EL (cell line): ENCODE measurements around the gene KCNJ18.
"Not testable (repeated sequence)": the region's sequence is repeated elsewhere in the genome, so short reads cannot be mapped to it uniquely, and the experiment has no call there.

ENCODE experiments used
- DNase-seq: peaks from one replicate; pipeline ENCODE4 v3.0.0-alpha.2; 2016

Gene KCNJ18

DNA sequence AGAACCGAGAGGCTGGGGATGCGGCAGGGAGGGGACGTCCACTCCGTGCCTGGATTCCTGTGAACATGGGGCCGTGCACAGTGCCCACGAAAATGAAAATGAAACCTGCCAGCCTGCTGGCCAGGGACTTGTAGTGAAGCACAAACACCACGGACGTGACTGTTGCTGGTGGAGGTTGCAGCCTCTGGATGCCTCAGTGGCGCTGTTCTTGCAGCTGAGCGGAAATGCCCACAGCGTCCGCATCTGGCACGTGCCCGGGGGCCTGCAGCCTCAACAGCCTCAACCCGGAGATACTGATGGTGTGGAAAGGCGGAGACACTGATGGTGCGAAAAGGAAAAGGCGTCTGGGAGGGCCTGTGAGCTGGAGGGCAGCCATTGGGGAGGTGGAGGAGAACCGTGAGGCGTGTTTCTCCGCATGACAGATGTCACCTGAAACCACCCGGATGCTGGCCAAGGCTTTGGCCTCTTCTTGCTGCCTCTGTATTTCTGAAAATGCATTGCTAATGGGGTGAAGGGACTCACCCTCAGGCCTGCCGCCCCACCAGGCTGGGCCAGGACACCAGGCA, 44.8 kb downstream of the KCNJ18 start:
- not testable (repeated sequence) for DNase-seq

DNA sequence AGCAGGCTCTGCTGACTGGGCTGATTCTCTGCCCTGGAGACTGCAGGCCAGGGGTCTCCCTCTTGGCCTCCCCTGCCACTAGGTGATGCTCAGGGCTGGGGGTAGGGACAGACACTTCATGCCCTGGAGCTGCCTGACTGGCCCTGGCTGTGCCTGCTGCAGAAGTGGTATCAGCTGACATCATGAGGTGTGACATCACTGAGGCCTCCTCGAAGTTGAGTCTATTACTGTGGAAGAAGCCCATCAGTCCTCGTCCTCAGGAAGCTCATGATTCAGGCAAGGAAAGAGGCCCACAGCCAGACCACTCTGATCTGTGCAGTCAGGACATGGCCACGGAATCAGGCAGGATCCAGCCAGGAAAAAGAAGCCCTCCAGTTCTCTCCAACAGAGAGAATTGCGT, 45.9 kb downstream of the KCNJ18 start:
- DNase-seq: not testable (repeated sequence)

DNA sequence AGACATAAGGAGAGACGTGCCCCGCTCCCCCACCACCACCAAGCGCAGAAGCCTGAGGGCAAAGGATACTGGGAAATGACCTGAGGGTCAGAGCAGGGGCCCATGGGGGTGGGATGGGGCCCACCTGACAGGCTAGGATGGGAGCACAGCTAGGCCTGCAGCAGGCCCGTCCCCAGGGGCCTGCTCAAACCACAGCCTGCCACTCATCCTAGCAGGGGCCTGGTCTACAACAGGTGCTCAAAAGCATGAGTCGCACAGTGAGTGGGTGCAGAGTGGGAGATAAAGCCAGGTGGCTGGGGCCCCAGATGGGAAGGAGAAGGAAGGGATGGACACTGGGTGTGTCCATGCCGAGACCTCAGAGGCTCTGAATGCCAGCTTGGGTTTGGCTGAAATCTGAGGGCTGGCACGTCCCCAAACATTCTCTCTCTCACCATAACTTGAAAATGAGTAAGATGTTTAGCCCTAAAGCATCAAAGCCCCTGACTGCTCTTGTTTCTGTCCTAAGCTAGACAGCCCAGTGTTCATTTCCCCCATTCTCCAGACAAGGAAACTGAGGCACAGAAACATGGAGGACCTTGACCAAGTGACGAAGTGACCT, 46.7 kb downstream of the KCNJ18 start:
- not testable (repeated sequence) for DNase-seq

GRCh38 chr17:21739485-21739884, 47.2 kb downstream of the KCNJ18 start:
- DNase-seq: not testable (repeated sequence)

GRCh38 chr17:21740836-21741235, 48.5 kb downstream of the KCNJ18 start:
- not testable (repeated sequence) for DNase-seq

DNA sequence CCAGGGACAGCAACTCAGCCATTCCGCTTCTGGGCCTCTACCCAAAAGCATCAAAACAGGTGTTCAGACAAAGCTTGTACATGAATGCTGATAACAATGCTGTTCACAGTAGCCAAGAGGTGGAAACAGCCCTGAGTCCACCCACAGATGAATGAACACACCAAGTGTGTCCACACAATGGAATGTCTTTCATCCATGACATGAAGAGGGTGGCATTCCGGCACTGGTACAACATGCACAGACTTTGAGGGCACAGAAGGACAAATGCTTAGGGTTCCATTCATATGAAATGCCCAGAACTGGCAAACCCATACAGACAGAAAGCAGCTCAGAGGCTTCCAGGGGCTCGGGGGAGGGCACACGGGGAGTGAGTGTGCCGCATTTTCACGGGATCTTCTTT, 49.2 kb downstream of the KCNJ18 start:
- not testable (repeated sequence) for DNase-seq

GRCh38 chr17:21742326-21742725, 50.0 kb downstream of the KCNJ18 start:
- no peak for DNase-seq

GRCh38 chr17:21744151-21744550, 51.8 kb downstream of the KCNJ18 start:
- not testable (repeated sequence) for DNase-seq

DNA sequence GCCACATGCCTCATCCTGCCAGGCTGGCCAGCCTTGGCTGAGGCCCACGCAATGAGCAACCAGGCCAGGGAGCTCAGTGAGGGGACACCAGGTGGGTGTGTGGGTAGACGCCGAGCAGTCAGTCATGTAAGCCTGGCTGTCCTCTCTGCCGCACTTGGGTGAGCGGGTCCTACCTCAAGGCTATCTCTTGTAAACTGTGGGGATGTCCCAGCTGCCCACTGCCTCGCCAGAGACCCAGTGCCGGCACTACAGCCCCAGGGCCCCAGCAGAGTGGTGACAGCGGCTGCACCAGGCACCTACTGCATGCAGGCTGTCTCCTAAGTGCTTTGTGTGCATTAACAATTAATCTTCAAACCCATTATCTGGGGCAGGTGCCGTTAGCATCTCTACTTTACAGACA, 52.3 kb downstream of the KCNJ18 start:
- DNase-seq: not testable (repeated sequence)

- DNase-seq: not testable (repeated sequence)
Observed at GRCh38 chr17:21745385-21746054, 53.2 kb downstream of the KCNJ18 start.

DNA sequence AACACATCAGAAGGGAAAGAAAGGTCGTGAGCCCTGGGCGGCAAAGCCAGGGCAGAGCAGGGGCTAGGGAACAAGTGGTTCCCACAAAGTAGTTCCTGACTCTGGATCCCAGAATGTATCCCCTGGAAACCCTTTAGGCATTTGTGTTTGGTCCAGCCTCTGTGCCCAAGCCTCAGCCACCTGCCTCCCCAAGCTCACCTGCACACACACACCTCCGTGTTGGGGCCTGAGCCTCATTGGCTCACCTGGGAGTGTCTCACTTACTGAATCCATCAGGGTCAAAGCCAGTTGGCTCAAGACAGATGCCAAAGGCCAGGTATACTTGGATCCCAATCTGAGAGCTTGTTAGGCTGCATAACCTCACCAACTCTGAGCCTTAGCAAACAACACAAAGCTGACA, 54.1 kb downstream of the KCNJ18 start:
- not testable (repeated sequence) for DNase-seq

DNA sequence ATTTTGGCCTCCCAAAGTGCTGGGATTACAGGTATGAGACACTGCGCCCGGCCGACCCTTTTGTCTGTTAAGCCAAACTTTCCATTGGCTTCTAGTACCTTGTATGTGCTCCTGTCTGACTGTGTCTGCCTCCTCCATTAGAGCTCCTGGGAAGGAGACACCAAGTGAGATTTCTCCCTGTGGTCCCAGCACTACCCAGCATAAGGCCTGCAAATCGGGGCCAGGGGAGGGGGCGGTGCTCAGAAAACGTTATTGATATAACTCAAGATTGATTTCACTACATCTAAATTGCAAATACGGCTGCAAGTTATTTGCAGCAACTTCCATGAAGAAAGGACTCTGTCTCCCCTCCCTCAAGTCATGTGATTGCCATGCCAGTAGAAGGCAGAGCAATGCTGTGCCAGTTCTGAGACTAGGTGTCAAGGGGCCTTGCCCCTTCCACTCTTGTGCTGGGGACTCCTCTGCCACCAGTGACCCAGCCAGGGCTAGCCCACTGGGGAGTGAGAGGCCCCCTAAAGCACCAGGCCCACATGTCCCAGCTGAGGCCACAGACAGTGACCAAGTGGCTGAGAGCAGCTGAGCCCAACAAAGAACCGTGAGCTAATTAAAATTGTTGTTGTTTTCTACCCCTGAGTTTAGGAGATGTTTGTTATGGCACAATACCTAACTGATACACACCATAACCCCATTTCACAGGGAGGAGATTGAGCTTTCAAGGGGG, 55.0 kb downstream of the KCNJ18 start:
- not testable (repeated sequence) for DNase-seq

DNA sequence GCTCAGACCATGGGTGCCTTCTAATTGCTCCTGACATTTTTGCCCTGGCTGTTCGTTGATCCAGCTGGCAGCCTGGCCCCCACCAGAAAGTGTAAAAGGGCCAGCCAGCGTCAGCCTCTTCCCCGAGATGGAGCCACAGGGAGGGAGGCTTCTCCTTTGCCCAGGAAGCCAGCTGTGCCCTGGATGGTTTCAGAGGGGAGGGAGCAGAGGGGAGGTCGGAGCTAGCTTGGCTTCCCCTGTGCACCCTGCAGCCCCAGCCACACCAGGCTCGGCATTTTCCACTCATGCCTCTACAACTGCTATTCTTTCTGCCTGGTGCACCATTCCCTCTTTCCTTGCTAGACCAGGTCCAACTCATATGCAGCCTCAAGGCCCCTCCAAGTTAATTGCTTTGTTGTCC, 56.4 kb downstream of the KCNJ18 start:
- not testable (repeated sequence) for DNase-seq

DNA sequence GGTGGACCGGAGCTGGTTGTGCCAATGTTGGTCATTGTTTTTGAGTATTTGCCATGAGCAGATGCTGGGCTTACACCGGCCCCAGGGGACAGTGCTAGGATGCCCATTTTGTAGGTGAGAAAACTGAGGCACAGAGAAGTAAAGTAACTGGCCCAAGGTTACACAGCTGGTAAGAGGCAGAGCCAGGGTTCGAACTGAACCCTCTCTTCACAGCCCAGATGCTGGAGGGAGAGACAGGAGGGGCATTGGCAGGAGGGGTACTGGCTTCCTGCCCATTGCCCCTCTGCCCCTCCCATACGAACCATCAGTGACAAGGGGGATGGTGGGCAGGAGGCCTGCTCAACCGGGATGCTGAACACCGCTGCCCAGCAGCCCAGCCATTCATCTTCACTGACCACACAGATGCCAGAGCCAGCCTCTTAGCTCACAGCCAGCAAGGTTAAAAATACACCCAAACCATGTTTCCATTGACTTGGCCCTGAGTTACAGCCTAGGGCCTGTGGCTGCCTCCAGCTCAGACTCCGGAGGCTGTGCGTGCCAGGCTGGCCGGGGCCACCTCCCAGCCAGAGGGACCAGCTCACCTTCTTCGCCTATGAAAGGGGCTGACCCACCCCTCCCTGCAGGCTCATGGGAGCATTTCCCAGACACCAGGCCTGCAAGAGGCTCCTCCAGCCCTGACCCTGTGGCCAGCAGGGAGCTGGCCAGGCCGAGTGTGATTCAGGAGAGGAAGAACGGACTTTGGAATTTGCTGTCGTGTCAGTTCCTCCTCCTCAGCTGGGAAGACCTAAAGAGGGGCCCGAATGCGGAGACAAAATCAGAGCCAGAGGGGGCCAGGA, 57.6 kb downstream of the KCNJ18 start:
- not testable (repeated sequence) for DNase-seq

DNA sequence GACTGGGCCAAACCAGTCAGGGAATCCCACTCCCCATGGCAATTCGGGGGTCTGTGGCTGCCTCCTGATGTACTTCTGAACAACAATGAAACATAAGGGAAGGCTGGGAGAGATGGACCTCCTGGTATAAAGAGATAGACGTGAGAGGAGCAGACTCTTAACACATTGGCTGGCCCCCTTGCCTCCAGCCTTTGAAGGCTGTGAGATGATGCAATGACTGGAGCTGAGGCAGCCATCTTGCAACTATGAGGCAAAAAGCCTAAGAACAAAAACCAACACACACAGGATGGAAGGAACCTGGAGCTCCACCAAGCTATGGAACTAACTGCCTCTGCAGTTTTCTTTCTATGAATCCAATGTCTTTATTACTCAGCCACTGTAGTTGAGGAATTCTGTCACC, 58.8 kb downstream of the KCNJ18 start:
- DNase-seq: not testable (repeated sequence)
